ENCODE measurements around the gene NSG2.
A peak's percentile ranks its signal among the peaks of the same experiment; 100 is the strongest.
"Not testable (repeated sequence)": the region's sequence is repeated elsewhere in the genome, so short reads cannot be mapped to it uniquely, and the experiment has no call there.

The NSG2 gene

GRCh38 chr5:174011441-174011840, 34.1 kb upstream of the NSG2 start:
- WGBS (ENCODE audit: insufficient coverage), result 100% methylated on average over 1 of the region's 3 CpGs
- no peak for DNase-seq
- Histone ChIP-seq H3K4me1 (ENCODE audit: control extremely low read depth in 1 of 4, control insufficient read depth in 4 of 4, insufficient read depth in 4 of 4, low read length in 3 of 4) (no peaks in the 10 kb centered on the region), H3K36me3 (ENCODE audit: control insufficient read depth in 4 of 4, insufficient read depth in 4 of 4, low read length in 3 of 4) (no peaks in the 10 kb centered on the region), H3K4me3 (ENCODE audit: control insufficient read depth in 1 of 7, extremely low read depth in 1 of 7, insufficient read depth in 4 of 7, low read depth in 2 of 7, low read length in 6 of 7) (no peak overlapping the region), H3K27ac (ENCODE audit: insufficient read depth in 1 of 2, low read depth in 1 of 2, low read length in 2 of 2, poor library complexity in 1 of 2, severe bottlenecking in 2 of 2) (no peak overlapping the region), H3K9me3 (ENCODE audit: control extremely low read depth in 1 of 5, control insufficient read depth in 4 of 5, insufficient read depth in 2 of 5, low read depth in 1 of 5, low read length in 4 of 5) (no peaks in the 10 kb centered on the region), H3K27me3 (replicated peaks in 2 of 5; ENCODE audit: control insufficient read depth in 4 of 5, insufficient read depth in 5 of 5, low read length in 4 of 5) (peaks cover 0 to 1% (median 0%) of the 10 kb centered on the region in 5 experiments)
- POLR2A ChIA-PET, result no interaction called here
- CTCF ChIA-PET, result no interaction called here

- POLR2A ChIA-PET; H3K27ac ChIP-seq (ENCODE audit: insufficient read depth in 1 of 2, low read depth in 1 of 2, low read length in 2 of 2, poor library complexity in 1 of 2, severe bottlenecking in 2 of 2); H3K4me1 ChIP-seq (ENCODE audit: control extremely low read depth in 1 of 4, control insufficient read depth in 4 of 4, insufficient read depth in 4 of 4, low read length in 3 of 4); H3K4me3 ChIP-seq (ENCODE audit: control insufficient read depth in 1 of 7, extremely low read depth in 1 of 7, insufficient read depth in 4 of 7, low read depth in 2 of 7, low read length in 6 of 7); CTCF ChIA-PET; H3K9me3 ChIP-seq (ENCODE audit: control extremely low read depth in 1 of 5, control insufficient read depth in 4 of 5, insufficient read depth in 2 of 5, low read depth in 1 of 5, low read length in 4 of 5); H3K36me3 ChIP-seq (ENCODE audit: control insufficient read depth in 4 of 4, insufficient read depth in 4 of 4, low read length in 3 of 4): not testable (repeated sequence)
- H3K27me3 ChIP-seq (replicated peaks in 2 of 5; ENCODE audit: control insufficient read depth in 4 of 5, insufficient read depth in 5 of 5, low read length in 4 of 5), result peaks cover 0 to 18% (median 4%) of the 10 kb centered on the region in 5 experiments
- WGBS (ENCODE audit: insufficient coverage), result 92% methylated on average over 5 of the region's 19 CpGs
- DNase-seq, result peak; percentile 16 to 47 (median 44)
These were observed 25.2 kb upstream of the NSG2 start for GRCh38 chr5:174020069-174020927.

GRCh38 chr5:174020928-174021304, 24.6 kb upstream of the NSG2 start:
- DNase-seq, result no peak
- Histone ChIP-seq H3K9me3 (ENCODE audit: control extremely low read depth in 1 of 5, control insufficient read depth in 4 of 5, insufficient read depth in 2 of 5, low read depth in 1 of 5, low read length in 4 of 5) (no peaks in the 10 kb centered on the region), H3K27me3 (replicated peaks in 2 of 5; ENCODE audit: control insufficient read depth in 4 of 5, insufficient read depth in 5 of 5, low read length in 4 of 5) (peaks cover 0 to 20% (median 4%) of the 10 kb centered on the region in 5 experiments), H3K27ac (ENCODE audit: insufficient read depth in 1 of 2, low read depth in 1 of 2, low read length in 2 of 2, poor library complexity in 1 of 2, severe bottlenecking in 2 of 2) (no peak overlapping the region), H3K4me1 (ENCODE audit: control extremely low read depth in 1 of 4, control insufficient read depth in 4 of 4, insufficient read depth in 4 of 4, low read length in 3 of 4) (no peaks in the 10 kb centered on the region), H3K4me3 (ENCODE audit: control insufficient read depth in 1 of 7, extremely low read depth in 1 of 7, insufficient read depth in 4 of 7, low read depth in 2 of 7, low read length in 6 of 7) (no peak overlapping the region), H3K36me3 (ENCODE audit: control insufficient read depth in 4 of 4, insufficient read depth in 4 of 4, low read length in 3 of 4) (no peaks in the 10 kb centered on the region)
- CTCF ChIA-PET, result no interaction called here
- POLR2A ChIA-PET, result no interaction called here
- 75% methylated on average over 3 of the region's 3 CpGs for WGBS (ENCODE audit: insufficient coverage)

- ChIA-PET CTCF (no interaction called here), POLR2A (no interaction called here)
- no peak overlapping the region for H3K4me3 ChIP-seq (ENCODE audit: control insufficient read depth in 1 of 7, extremely low read depth in 1 of 7, insufficient read depth in 4 of 7, low read depth in 2 of 7, low read length in 6 of 7)
- H3K27me3 ChIP-seq (replicated peaks in 2 of 5; ENCODE audit: control insufficient read depth in 4 of 5, insufficient read depth in 5 of 5, low read length in 4 of 5), result peaks cover 0 to 24% (median 4%) of the 10 kb centered on the region in 5 experiments
- 73% methylated on average over 4 of the region's 4 CpGs for WGBS (ENCODE audit: insufficient coverage)
- no peaks in the 10 kb centered on the region for H3K4me1 ChIP-seq (ENCODE audit: control extremely low read depth in 1 of 4, control insufficient read depth in 4 of 4, insufficient read depth in 4 of 4, low read length in 3 of 4)
- no peak overlapping the region for H3K27ac ChIP-seq (ENCODE audit: insufficient read depth in 1 of 2, low read depth in 1 of 2, low read length in 2 of 2, poor library complexity in 1 of 2, severe bottlenecking in 2 of 2)
- H3K9me3 ChIP-seq (ENCODE audit: control extremely low read depth in 1 of 5, control insufficient read depth in 4 of 5, insufficient read depth in 2 of 5, low read depth in 1 of 5, low read length in 4 of 5), result no peaks in the 10 kb centered on the region
- DNase-seq, result no peak
- no peaks in the 10 kb centered on the region for H3K36me3 ChIP-seq (ENCODE audit: control insufficient read depth in 4 of 4, insufficient read depth in 4 of 4, low read length in 3 of 4)
These were observed 23.0 kb upstream of the NSG2 start for GRCh38 chr5:174022384-174023095.

GRCh38 chr5:174030286-174030685, 15.2 kb upstream of the NSG2 start:
- peaks cover 0 to 6% (median 0%) of the 10 kb centered on the region in 5 experiments for H3K9me3 ChIP-seq (ENCODE audit: control extremely low read depth in 1 of 5, control insufficient read depth in 4 of 5, insufficient read depth in 2 of 5, low read depth in 1 of 5, low read length in 4 of 5)
- no peak for DNase-seq
- H3K27ac ChIP-seq (ENCODE audit: insufficient read depth in 1 of 2, low read depth in 1 of 2, low read length in 2 of 2, poor library complexity in 1 of 2, severe bottlenecking in 2 of 2), result no peak overlapping the region
- no CpG with 5 or more reads among the region's 2 CpGs for WGBS (ENCODE audit: insufficient coverage)
- H3K27me3 ChIP-seq (replicated peaks in 2 of 5; ENCODE audit: control insufficient read depth in 4 of 5, insufficient read depth in 5 of 5, low read length in 4 of 5), result peaks cover 0 to 6% (median 3%) of the 10 kb centered on the region in 5 experiments
- ChIA-PET CTCF (no interaction called here), POLR2A (no interaction called here)
- no peaks in the 10 kb centered on the region for H3K4me1 ChIP-seq (ENCODE audit: control extremely low read depth in 1 of 4, control insufficient read depth in 4 of 4, insufficient read depth in 4 of 4, low read length in 3 of 4)
- no peak overlapping the region for H3K4me3 ChIP-seq (ENCODE audit: control insufficient read depth in 1 of 7, extremely low read depth in 1 of 7, insufficient read depth in 4 of 7, low read depth in 2 of 7, low read length in 6 of 7)
- no peaks in the 10 kb centered on the region for H3K36me3 ChIP-seq (ENCODE audit: control insufficient read depth in 4 of 4, insufficient read depth in 4 of 4, low read length in 3 of 4)

GRCh38 chr5:174044466-174045254, 846 bp upstream of the NSG2 start:
- Histone ChIP-seq H3K4me3 (ENCODE audit: control insufficient read depth in 1 of 7, extremely low read depth in 1 of 7, insufficient read depth in 4 of 7, low read depth in 2 of 7, low read length in 6 of 7) (no peak overlapping the region), H3K27ac (ENCODE audit: insufficient read depth in 1 of 2, low read depth in 1 of 2, low read length in 2 of 2, poor library complexity in 1 of 2, severe bottlenecking in 2 of 2) (no peak overlapping the region), H3K36me3 (ENCODE audit: control insufficient read depth in 4 of 4, insufficient read depth in 4 of 4, low read length in 3 of 4) (no peaks in the 10 kb centered on the region), H3K9me3 (ENCODE audit: control extremely low read depth in 1 of 5, control insufficient read depth in 4 of 5, insufficient read depth in 2 of 5, low read depth in 1 of 5, low read length in 4 of 5) (no peaks in the 10 kb centered on the region), H3K4me1 (ENCODE audit: control extremely low read depth in 1 of 4, control insufficient read depth in 4 of 4, insufficient read depth in 4 of 4, low read length in 3 of 4) (no peaks in the 10 kb centered on the region), H3K27me3 (replicated peaks in 2 of 5; ENCODE audit: control insufficient read depth in 4 of 5, insufficient read depth in 5 of 5, low read length in 4 of 5) (peaks cover 0 to 11% (median 5%) of the 10 kb centered on the region in 5 experiments)
- 98% methylated on average over 5 of the region's 6 CpGs for WGBS (ENCODE audit: insufficient coverage)
- no peak for DNase-seq
- ChIA-PET CTCF (interaction anchor here (0.6 to 4.9 kb wide), 8 partner anchors 16 to 566 kb away, joined by 3 to 88 read pairs (median 4); no protein-coding TSS in a partner anchor), POLR2A (interaction anchor here (1.1 kb wide), 1 partner anchor 267 kb away, joined by 3 read pairs; no protein-coding TSS in a partner anchor)
